Esophagus (tissue), 2 donors: ENCODE data around the gene ERGIC1. TPM values are rescaled to one million over a fixed set of nuclear protein-coding genes. Genes with fewer than 3 reads are reported as not detected.
"Not testable (repeated sequence)": the region's sequence is repeated elsewhere in the genome, so short reads cannot be mapped to it uniquely, and the experiment has no call there.

Source experiments
- H3K27ac ChIP-seq, 2 donors: one replicate each; pipeline ENCODE4 v1.5.1; 2013; ENCODE audit warnings: low read depth in 2 of 2, mild to moderate bottlenecking in 2 of 2, inconsistent platforms in 1 of 2, low read length in 1 of 2, moderate library complexity in 1 of 2
- H3K27me3 ChIP-seq, 2 donors: one replicate each; pipeline ENCODE4 v1.6.1; 2013; ENCODE audit warnings: low read length in 2 of 2, control low read depth in 1 of 2, mild to moderate bottlenecking in 1 of 2; ENCODE audit not compliant: insufficient read depth in 2 of 2, control insufficient read depth in 1 of 2
- H3K36me3 ChIP-seq, 2 donors: one replicate each; pipeline ENCODE4 v1.6.1; 2013; ENCODE audit warnings: low read length in 1 of 2; ENCODE audit not compliant: control insufficient read depth in 2 of 2, insufficient read depth in 2 of 2
- H3K4me1 ChIP-seq, 2 donors: one replicate each; pipeline ENCODE4 v1.6.1; 2013; ENCODE audit warnings: low read length in 1 of 2; ENCODE audit not compliant: control insufficient read depth in 2 of 2, insufficient read depth in 2 of 2
- H3K4me3 ChIP-seq, 2 donors: one replicate each; pipeline ENCODE4 v1.5.1; 2013; ENCODE audit warnings: low read length in 2 of 2, mild to moderate bottlenecking in 2 of 2, low read depth in 1 of 2, moderate library complexity in 1 of 2
- H3K9me3 ChIP-seq, 2 donors: one replicate each; pipeline ENCODE4 v1.6.1; 2013; ENCODE audit warnings: mild to moderate bottlenecking in 2 of 2, low read depth in 1 of 2, low read length in 1 of 2, moderate library complexity in 1 of 2; ENCODE audit not compliant: control insufficient read depth in 2 of 2, insufficient read depth in 1 of 2
- WGBS, 2 donors: extraction: QIAGEN DNeasy Blood & Tissue Kit; methylation state at CpG; one replicate each; pipeline ENCODE4 v1.1.7; 2013; 5-methylcytosine and 5-hydroxymethylcytosine counted together
- polyA plus RNA-seq, 2 donors: library from polyadenylated mRNA; stranded (reverse); fragments of 200-250 nt; gene quantifications; one replicate each; pipeline ENCODE4 v1.2.3, GENCODE V29; 2013
- donor health status: healthy with polysubstance abuse.
- donor health status: Bipolar disorder and iron deficiency.

The ERGIC1 gene
- polyA plus RNA-seq, 2 donors: 45.2 to 47.1 TPM

GRCh38 chr5:172810996-172811395, 23.1 kb upstream of the ERGIC1 start:
- H3K27me3 ChIP-seq, H3K36me3 ChIP-seq, H3K4me3 ChIP-seq, H3K9me3 ChIP-seq, H3K27ac ChIP-seq, H3K4me1 ChIP-seq: not testable (repeated sequence)
- WGBS, 2 donors: 93% methylated on average over 4 of the region's 4 CpGs

- 83 to 86% methylated on average over 7 of the region's 7 CpGs for WGBS, 2 donors
- Histone ChIP-seq H3K4me3 (no peak overlapping the region), H3K27ac (no peak overlapping the region), H3K36me3 (no peaks in the 10 kb centered on the region), H3K4me1 (peaks cover 0 to 4% of the 10 kb centered on the region in 2 donors), H3K27me3 (no peaks in the 10 kb centered on the region), H3K9me3 (no peaks in the 10 kb centered on the region)
Measured at GRCh38 chr5:172815631-172816030, 18.4 kb upstream of the ERGIC1 start.

- H3K4me1 ChIP-seq: peaks cover 0 to 9% of the 10 kb centered on the region in 2 donors
- H3K27me3 ChIP-seq: no peaks in the 10 kb centered on the region
- WGBS, 2 donors: 29 to 44% methylated on average over 5 of the region's 5 CpGs
- H3K27ac ChIP-seq: no peak overlapping the region
- no peaks in the 10 kb centered on the region for H3K9me3 ChIP-seq
- no peak overlapping the region for H3K4me3 ChIP-seq
- H3K36me3 ChIP-seq: no peaks in the 10 kb centered on the region
Measured at GRCh38 chr5:172816925-172817562, 17.0 kb upstream of the ERGIC1 start.

- Histone ChIP-seq H3K27ac (no peak overlapping the region), H3K27me3 (no peaks in the 10 kb centered on the region)
- 85 to 87% methylated on average over 7 of the region's 7 CpGs for WGBS, 2 donors
Measured at GRCh38 chr5:172817664-172818063, 16.4 kb upstream of the ERGIC1 start.

GRCh38 chr5:172818081-172818480, 16.0 kb upstream of the ERGIC1 start:
- no peaks in the 10 kb centered on the region for H3K27me3 ChIP-seq
- no peaks in the 10 kb centered on the region for H3K9me3 ChIP-seq
- no peak overlapping the region for H3K27ac ChIP-seq
- H3K36me3 ChIP-seq: no peaks in the 10 kb centered on the region
- WGBS, 2 donors: 95 to 98% methylated on average over 3 of the region's 3 CpGs
- H3K4me3 ChIP-seq: no peak overlapping the region
- H3K4me1 ChIP-seq: peaks cover 0 to 9% of the 10 kb centered on the region in 2 donors

More at GRCh38 chr5:172817664-172818063, 16.4 kb upstream of the ERGIC1 start:
- Histone ChIP-seq H3K36me3 (no peaks in the 10 kb centered on the region), H3K4me1 (peaks cover 0 to 9% of the 10 kb centered on the region in 2 donors), H3K9me3 (no peaks in the 10 kb centered on the region), H3K4me3 (no peak overlapping the region)

- Histone ChIP-seq H3K4me3 (no peak overlapping the region), H3K4me1 (peaks cover 0 to 9% of the 10 kb centered on the region in 2 donors), H3K27me3 (no peaks in the 10 kb centered on the region), H3K27ac (peak overlapping the region; percentile 79 to 81), H3K9me3 (no peaks in the 10 kb centered on the region), H3K36me3 (no peaks in the 10 kb centered on the region)
- WGBS, 2 donors: 76 to 84% methylated on average over 3 of the region's 3 CpGs
Measured at GRCh38 chr5:172819569-172819968, 14.5 kb upstream of the ERGIC1 start.

- WGBS, 2 donors: 30 to 33% methylated on average over 16 of the region's 16 CpGs
- Histone ChIP-seq H3K4me3 (no peak overlapping the region), H3K9me3 (no peaks in the 10 kb centered on the region), H3K27ac (peak overlapping the region; percentile 79 to 92), H3K27me3 (no peaks in the 10 kb centered on the region), H3K4me1 (peaks cover 0 to 9% of the 10 kb centered on the region in 2 donors), H3K36me3 (no peaks in the 10 kb centered on the region)
Measured at GRCh38 chr5:172820046-172820767, 13.8 kb upstream of the ERGIC1 start.

GRCh38 chr5:172821340-172821985, 12.6 kb upstream of the ERGIC1 start:
- H3K27ac ChIP-seq: no peak overlapping the region
- no peaks in the 10 kb centered on the region for H3K27me3 ChIP-seq
- peaks cover 0 to 9% of the 10 kb centered on the region in 2 donors for H3K4me1 ChIP-seq
- H3K36me3 ChIP-seq: no peaks in the 10 kb centered on the region
- H3K9me3 ChIP-seq: no peaks in the 10 kb centered on the region
- 70 to 76% methylated on average over 6 of the region's 6 CpGs for WGBS, 2 donors
- H3K4me3 ChIP-seq: no peak overlapping the region

GRCh38 chr5:172823840-172824362, 10.2 kb upstream of the ERGIC1 start:
- Histone ChIP-seq H3K9me3 (no peaks in the 10 kb centered on the region), H3K27ac (no peak overlapping the region), H3K27me3 (no peaks in the 10 kb centered on the region), H3K36me3 (no peaks in the 10 kb centered on the region), H3K4me1 (peaks cover 0 to 9% of the 10 kb centered on the region in 2 donors), H3K4me3 (no peak overlapping the region)
- WGBS, 2 donors: 77 to 79% methylated on average over 6 of the region's 6 CpGs
